Esophagus muscularis mucosa (tissue), 4 donors: Measurements from ENCODE around the gene MARK2.

Experiments
- EP300 ChIP-seq: sonication (generic); formaldehyde crosslinking; IDR thresholded peaks from one replicate; pipeline ENCODE4 v1.6.1; 2017; ENCODE audit warnings: antibody characterized with exemption
- POLR2AphosphoS5 ChIP-seq, 2 donors: sonication (generic); formaldehyde crosslinking; IDR thresholded peaks; one replicate each; pipeline ENCODE4 v1.6.1; 2017; ENCODE audit warnings: antibody characterized with exemption in 2 of 2
- TF ChIP-seq, protein P1 (sequence below), 3 experiments: fragments of 200-600 bp in 2 of 3; fragments of 450-650 bp in 1 of 3; sonication (generic) in 2 of 3; IDR thresholded peaks; one replicate each; pipeline ENCODE4 v1.5.1; 2017 to 2019; ENCODE audit warnings: antibody characterized with exemption in 3 of 3, mild to moderate bottlenecking in 2 of 3, moderate library complexity in 1 of 3

DNA sequence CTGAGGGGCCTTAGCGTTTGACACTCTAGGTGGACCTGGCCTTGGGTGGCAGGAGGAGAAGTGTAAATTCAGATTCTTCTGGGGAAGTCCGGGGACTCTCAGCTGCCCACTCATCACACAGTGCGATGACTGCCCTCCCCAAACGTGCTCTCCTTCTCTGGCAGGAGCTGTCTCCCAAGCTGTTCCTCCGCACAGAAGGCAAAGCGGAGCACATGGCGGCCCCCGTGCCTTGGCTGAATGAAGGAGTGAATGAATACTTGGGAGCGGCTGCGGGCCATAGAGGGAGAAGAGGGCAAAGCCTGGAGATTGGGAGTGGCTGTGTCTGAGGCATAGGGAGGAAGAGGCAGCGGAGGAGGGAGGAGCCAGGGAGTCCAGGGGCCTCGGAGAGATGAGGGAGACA lies 93.0 kb downstream of the MARK2 start:
- TF ChIP-seq, protein P1, sequence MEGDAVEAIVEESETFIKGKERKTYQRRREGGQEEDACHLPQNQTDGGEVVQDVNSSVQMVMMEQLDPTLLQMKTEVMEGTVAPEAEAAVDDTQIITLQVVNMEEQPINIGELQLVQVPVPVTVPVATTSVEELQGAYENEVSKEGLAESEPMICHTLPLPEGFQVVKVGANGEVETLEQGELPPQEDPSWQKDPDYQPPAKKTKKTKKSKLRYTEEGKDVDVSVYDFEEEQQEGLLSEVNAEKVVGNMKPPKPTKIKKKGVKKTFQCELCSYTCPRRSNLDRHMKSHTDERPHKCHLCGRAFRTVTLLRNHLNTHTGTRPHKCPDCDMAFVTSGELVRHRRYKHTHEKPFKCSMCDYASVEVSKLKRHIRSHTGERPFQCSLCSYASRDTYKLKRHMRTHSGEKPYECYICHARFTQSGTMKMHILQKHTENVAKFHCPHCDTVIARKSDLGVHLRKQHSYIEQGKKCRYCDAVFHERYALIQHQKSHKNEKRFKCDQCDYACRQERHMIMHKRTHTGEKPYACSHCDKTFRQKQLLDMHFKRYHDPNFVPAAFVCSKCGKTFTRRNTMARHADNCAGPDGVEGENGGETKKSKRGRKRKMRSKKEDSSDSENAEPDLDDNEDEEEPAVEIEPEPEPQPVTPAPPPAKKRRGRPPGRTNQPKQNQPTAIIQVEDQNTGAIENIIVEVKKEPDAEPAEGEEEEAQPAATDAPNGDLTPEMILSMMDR (IDR thresholded peaks at IDR 0.05), result no peak
- TF ChIP-seq EP300 (no peak), POLR2AphosphoS5 (IDR thresholded peaks at IDR 0.05) (no peak)
